BE2C (cell line): ENCODE results near the gene EPOP.

Experiments
- DNase-seq: peaks from one replicate; pipeline ENCODE4 v3.0.0-alpha.2; 2020
- H3K27me3 ChIP-seq: fragments of 250-450 bp; sonication (Bioruptor Pico); 2 replicates; pipeline ENCODE4 v1.5.1; 2020; ENCODE audit warnings: mild to moderate bottlenecking
- H3K36me3 ChIP-seq: fragments of 250-450 bp; sonication (Bioruptor Pico); 2 replicates; pipeline ENCODE4 v1.5.1; 2020; ENCODE audit warnings: mild to moderate bottlenecking
- H3K4me1 ChIP-seq: fragments of 250-450 bp; sonication (Bioruptor Pico); 2 replicates; pipeline ENCODE4 v1.5.1; 2020
- H3K4me3 ChIP-seq: 2 replicates; pipeline ENCODE4 v1.5.1; 2011; ENCODE audit warnings: low read depth, low read length
- H3K9me3 ChIP-seq: fragments of 250-450 bp; sonication (Bioruptor Pico); 2 replicates; pipeline ENCODE4 v1.5.1; 2020
- TF ChIP-seq, protein P1 (sequence below): IDR thresholded peaks from 2 replicates; pipeline ENCODE4 v1.5.1; 2012; ENCODE audit warnings: mild to moderate bottlenecking, low read depth, low read length

The EPOP gene

DNA sequence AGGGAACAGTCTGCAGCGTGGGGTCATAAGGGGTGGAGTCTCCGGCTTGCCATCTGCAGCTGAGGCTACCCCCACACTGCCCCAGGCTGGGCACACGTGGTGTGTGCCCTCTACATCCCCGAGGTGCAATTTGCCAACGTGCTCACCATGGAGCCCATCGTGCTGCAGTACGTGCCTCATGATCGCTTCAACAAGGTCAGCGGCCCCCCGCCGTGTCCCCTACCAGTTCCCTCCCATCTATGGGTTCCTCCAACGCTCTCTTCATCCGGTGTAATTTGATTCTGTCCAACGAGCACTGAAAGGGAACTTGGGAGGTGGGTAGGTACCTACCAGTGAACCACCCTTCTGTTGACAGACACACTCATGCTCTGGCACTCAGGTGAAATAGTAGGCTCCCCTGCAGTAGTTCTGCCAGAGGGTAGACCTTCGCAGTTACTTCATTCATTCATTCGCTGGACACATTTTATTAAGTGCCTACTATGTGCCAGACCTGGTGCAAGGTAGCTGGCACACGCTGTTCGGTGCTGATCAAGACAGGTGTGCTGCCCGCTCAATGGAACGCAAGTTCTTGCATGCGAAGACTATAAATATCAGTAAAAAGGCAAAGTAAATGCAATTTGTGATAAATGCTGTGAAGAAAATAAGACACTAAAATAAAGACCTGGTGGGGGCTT, 33.1 kb upstream of the EPOP start:
- Histone ChIP-seq H3K4me3 (no peak overlapping the region), H3K27me3 (no peaks in the 10 kb centered on the region), H3K4me1 (peaks cover 9% of the 10 kb centered on the region), H3K36me3 (peaks cover 36% of the 10 kb centered on the region), H3K9me3 (no peaks in the 10 kb centered on the region; the same call in 1 of the 2 replicates)
- TF ChIP-seq, protein P1, sequence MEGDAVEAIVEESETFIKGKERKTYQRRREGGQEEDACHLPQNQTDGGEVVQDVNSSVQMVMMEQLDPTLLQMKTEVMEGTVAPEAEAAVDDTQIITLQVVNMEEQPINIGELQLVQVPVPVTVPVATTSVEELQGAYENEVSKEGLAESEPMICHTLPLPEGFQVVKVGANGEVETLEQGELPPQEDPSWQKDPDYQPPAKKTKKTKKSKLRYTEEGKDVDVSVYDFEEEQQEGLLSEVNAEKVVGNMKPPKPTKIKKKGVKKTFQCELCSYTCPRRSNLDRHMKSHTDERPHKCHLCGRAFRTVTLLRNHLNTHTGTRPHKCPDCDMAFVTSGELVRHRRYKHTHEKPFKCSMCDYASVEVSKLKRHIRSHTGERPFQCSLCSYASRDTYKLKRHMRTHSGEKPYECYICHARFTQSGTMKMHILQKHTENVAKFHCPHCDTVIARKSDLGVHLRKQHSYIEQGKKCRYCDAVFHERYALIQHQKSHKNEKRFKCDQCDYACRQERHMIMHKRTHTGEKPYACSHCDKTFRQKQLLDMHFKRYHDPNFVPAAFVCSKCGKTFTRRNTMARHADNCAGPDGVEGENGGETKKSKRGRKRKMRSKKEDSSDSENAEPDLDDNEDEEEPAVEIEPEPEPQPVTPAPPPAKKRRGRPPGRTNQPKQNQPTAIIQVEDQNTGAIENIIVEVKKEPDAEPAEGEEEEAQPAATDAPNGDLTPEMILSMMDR = no peak
- DNase-seq = no peak

DNA sequence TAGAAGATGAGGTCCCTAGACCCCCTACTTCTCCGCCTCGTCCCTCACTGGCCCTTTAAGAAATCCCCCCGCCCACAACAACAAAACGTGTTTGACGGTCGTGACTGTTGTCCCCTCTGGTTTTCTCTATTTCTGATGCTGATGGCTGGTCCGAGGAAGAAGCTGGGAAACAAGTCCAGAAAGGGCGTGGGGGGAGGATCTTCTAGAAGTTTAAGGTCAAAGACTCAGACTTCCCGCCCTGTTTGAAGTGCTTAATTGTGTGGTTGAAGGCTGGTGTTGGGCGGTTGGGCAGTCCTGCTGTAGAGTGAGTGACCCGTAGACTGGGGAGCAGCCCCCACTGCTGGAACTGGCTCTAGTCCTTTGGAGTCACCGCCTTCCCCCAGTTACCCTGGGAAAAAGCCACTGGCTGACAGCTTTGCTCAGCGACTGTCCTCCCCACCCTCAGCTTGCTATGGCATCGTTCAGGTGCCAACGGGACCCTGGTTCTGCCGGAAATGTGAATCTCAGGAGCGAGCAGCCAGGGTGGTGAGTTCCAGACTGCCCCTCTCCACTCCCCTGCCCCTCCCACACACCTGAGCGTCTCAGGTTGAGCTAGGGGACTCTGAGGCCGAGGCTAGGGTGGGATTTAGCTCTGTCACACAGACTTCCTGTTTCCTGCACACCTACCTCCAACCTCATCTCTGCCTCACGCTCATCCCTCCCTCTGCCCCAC, 31.9 kb upstream of the EPOP start:
- Histone ChIP-seq H3K4me1 (peaks cover 9% of the 10 kb centered on the region), H3K36me3 (peaks cover 24% of the 10 kb centered on the region), H3K9me3 (no peaks in the 10 kb centered on the region; the same call in 1 of the 2 replicates), H3K4me3 (peak overlapping the region; percentile 87), H3K27me3 (no peaks in the 10 kb centered on the region)
- DNase-seq = no peak
- TF ChIP-seq, protein P1 = no peak

DNA sequence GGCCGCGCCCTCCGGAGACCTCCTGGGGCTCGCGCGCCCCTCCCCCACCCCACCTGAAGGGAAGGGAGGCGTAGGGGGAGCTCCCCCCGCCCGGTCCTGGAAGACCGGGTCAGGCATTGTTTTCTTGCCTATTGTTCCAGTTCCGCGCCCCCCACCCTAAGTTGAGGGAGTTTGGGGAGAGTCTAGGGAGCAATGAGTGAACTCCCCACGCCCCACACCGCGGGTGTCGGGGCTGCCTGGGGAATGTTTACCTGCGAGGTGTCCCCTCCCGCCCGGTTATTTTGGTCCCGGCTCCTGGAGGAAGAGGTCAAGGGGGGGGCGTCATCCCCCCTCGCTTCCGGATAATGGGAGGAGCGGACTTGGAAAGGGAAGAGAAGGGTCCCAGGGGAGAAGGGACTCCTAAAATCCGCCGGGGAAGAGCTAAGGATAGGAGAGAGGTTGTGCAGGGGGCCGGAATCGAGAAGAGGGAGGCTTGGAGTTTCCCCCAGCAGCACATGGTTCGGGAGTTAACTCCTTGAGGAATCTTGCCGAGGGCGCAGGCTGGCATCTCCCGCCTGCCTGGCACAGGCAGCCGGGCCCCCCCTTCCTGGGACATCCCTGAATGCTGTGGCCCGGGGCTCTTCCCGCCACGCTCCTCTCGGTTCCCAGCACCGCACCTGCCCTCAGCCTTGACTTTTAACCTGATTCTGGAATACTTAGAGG, 31.2 kb upstream of the EPOP start:
- Histone ChIP-seq H3K4me1 (peaks cover 12% of the 10 kb centered on the region), H3K4me3 (peak overlapping the region; percentile 87), H3K36me3 (peaks cover 20% of the 10 kb centered on the region), H3K27me3 (no peaks in the 10 kb centered on the region), H3K9me3 (no peaks in the 10 kb centered on the region; the same call in 1 of the 2 replicates)
- TF ChIP-seq, protein P1 = no peak
- DNase-seq = peak; percentile 63

DNA sequence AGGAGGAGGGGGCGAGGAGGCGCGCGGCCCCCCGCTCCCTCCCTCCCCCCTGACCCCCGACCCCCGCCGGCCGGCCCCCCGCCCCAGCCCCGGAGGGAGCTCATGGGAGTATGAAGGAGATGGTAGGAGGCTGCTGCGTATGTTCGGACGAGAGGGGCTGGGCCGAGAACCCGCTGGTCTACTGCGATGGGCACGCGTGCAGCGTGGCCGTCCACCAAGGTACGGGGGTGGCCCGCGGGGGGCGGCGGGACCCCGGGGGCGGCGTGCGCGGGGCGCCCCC, 30.7 kb upstream of the EPOP start:
- Histone ChIP-seq H3K4me1 (peaks cover 12% of the 10 kb centered on the region), H3K9me3 (no peaks in the 10 kb centered on the region; the same call in 1 of the 2 replicates), H3K4me3 (peak overlapping the region; percentile 87), H3K36me3 (peaks cover 20% of the 10 kb centered on the region), H3K27me3 (no peaks in the 10 kb centered on the region)
- DNase-seq = peak; percentile 37
- TF ChIP-seq, protein P1 = no peak

DNA sequence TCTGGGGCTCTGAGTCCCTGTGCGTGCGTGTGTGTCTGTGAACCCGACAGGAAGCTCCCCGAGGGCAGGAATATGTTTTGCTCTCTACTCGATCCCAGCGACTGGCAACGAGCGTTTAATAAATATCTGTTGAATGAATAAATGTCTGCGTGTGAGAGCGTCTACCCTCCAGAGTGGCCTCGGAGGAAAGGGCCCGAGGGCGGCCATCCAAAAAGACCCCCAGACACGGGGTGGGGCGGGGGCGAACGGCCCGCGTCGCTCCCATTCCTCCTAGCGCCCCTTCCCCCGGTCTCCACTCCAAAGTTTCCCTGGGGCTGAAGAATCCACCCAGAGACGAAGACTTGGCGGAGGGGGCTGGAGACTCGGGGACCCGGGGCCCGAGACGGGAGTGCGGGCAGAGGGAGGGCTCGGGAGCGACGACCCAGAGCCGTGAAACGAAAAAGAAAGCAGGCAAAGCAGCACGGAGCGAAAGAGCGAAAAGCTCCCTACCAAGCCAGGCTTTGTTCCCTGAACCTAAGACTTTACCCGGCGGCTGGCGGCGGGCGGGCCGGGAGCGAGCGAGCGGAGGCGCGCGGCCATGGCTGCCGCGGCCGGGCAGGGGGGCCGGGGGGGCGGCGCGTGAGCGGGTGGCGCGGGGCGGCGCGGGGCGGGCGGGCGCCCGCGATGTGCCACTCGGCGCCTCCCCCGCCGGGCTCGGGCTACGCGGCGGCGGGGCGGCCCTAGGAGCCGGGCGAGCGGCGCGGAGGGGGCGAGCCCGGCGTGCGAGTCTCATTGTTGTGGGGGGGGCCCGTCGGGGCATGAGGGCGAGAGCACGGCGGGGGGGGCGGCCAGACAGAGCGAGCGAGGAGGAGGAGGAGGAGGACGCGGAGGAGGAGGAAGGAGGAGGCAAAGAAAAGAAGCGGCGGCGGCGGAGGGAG, 30.1 kb upstream of the EPOP start, which contains the start of gene MLLT6:
Gene MLLT6, plus strand, starts transcription at position 668 of the 917 bp plus-strand sequence. CDS start 360 bp downstream, outside the sequence.
- H3K27me3 ChIP-seq = no peaks in the 10 kb centered on the region
- H3K4me1 ChIP-seq = peaks cover 12% of the 10 kb centered on the region
- H3K9me3 ChIP-seq = no peaks in the 10 kb centered on the region; the same call in 1 of the 2 replicates
- peaks cover 17% of the 10 kb centered on the region for H3K36me3 ChIP-seq
- DNase-seq = peak; percentile 85
- H3K4me3 ChIP-seq = peak within 1 kb of the TSS; percentile 87
- TF ChIP-seq, protein P1 = no peak
